ENCODE data around the gene IL15RA. TPM values are rescaled to one million over a fixed set of nuclear protein-coding genes. Genes with fewer than 3 reads are reported as not detected.

IL15RA gene
- polyA plus RNA-seq, 4 donors = 2.5 to 32.1 (median 12.1) TPM

DNA sequence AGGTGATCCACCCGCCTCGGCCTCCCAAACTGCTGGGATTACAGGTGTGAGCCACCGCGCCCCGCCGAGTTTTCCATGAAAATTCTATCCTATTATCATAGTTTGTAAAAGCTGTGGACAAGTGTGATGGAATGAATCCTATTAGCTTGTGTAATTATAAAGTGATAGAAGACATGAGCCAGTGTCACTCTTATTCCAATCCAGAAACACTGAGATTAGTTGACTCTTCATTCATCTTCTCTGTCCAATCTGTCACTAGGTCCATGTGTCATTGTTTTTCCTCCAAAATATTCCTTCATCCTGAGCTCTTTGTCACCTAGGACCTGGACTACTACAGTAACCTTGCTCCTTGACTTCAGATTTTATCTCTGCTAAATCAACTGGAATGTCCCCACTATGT, 73.8 kb downstream of the IL15RA start:
- FAIRE-seq = no peak

DNA sequence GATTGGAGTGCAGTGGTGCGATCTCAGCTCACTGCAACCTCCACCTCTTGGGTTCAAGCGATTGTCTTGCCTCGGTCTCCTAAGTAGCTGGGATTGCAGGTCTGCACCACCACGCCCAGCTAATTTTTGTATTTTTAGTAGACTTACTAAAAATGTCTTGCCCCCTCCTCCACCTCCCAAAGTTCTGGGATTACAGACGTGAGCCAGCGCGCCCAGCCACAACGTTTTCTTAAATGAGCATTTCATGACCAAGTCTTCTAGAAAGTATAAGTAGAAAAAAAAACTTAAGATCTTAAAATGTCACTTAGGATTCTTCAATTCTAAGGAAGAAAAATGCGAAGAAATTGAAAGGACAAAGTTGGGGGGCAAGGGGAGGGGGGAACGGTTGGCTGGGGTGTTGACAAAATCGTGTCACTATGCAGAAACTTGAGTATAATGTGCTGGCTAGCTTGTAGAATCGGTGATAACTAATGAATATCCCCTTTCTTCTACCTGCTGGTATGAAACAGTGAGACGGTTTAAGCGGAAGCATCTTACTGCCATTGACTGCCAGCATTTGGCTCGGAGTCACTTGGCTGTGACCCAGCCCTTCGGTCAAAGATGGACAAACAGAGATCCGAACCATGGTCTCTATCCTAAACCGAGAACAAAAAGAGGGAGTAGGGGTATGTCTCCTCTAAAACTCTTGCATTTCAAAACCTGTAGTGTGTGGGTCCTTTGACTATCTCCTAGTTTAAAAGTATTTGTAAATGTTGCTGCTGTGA, 74.7 kb downstream of the IL15RA start:
- peaks cover 0 to 9% of the 10 kb centered on the region in 2 donors for H3K9me3 ChIP-seq (ENCODE audit: control insufficient read depth in 2 of 2, insufficient read depth in 1 of 2, low read depth in 1 of 2, low read length in 1 of 2)
- no peak overlapping the region for H3K27ac ChIP-seq (ENCODE audit: low read depth in 1 of 3, low read length in 2 of 3)
- no peaks in the 10 kb centered on the region for H3K27me3 ChIP-seq (ENCODE audit: control insufficient read depth in 3 of 3, insufficient read depth in 3 of 3, low read length in 3 of 3)
- no peaks in the 10 kb centered on the region for H3K4me1 ChIP-seq (ENCODE audit: control insufficient read depth in 3 of 3, insufficient read depth in 2 of 3, low read depth in 1 of 3, low read length in 2 of 3)
- 93 to 96% (median 95%) methylated on average over 18 of the region's 18 CpGs for WGBS, 3 donors
- peaks cover 0 to 35% (median 3%) of the 10 kb centered on the region in 3 donors for H3K36me3 ChIP-seq (ENCODE audit: control insufficient read depth in 3 of 3, insufficient read depth in 2 of 3, low read depth in 1 of 3, low read length in 3 of 3)
- FAIRE-seq = no peak
- H3K4me3 ChIP-seq (ENCODE audit: low read depth in 1 of 3, low read length in 3 of 3) = no peak overlapping the region
- DNase-seq = no peak

More for the DNA sequence above, 73.8 kb downstream of the IL15RA start:
- Histone ChIP-seq H3K27ac (ENCODE audit: low read depth in 1 of 3, low read length in 2 of 3) (no peak overlapping the region), H3K9me3 (ENCODE audit: control insufficient read depth in 2 of 2, insufficient read depth in 1 of 2, low read depth in 1 of 2, low read length in 1 of 2) (peaks cover 0 to 2% of the 10 kb centered on the region in 2 donors), H3K36me3 (ENCODE audit: control insufficient read depth in 3 of 3, insufficient read depth in 2 of 3, low read depth in 1 of 3, low read length in 3 of 3) (peaks cover 0 to 29% (median 3%) of the 10 kb centered on the region in 3 donors), H3K4me3 (ENCODE audit: low read depth in 1 of 3, low read length in 3 of 3) (no peak overlapping the region), H3K4me1 (ENCODE audit: control insufficient read depth in 3 of 3, insufficient read depth in 2 of 3, low read depth in 1 of 3, low read length in 2 of 3) (no peaks in the 10 kb centered on the region), H3K27me3 (ENCODE audit: control insufficient read depth in 3 of 3, insufficient read depth in 3 of 3, low read length in 3 of 3) (no peaks in the 10 kb centered on the region)
- 96 to 99% (median 98%) methylated on average over 6 of the region's 6 CpGs for WGBS, 3 donors
- DNase-seq = no peak

Other genes with a start within 250 kb of the IL15RA start
- gene GDI2, start 164.1 kb downstream of the IL15RA start, polyA plus RNA-seq = 100 to 1,000 TPM; 226 to 322 (median 241) TPM
- gene ANKRD16, start 87.7 kb downstream of the IL15RA start, polyA plus RNA-seq = 1 to 10 TPM; 3.2 to 7.4 (median 5.0) TPM
- gene FBH1, start 87.3 kb downstream of the IL15RA start, polyA plus RNA-seq = 10 to 100 TPM; 38.8 to 89.9 (median 67.5) TPM
- 1 to 10 TPM in 2 of 4 donors, under 1 TPM in 1, not detected in 1; 0.43 to 2.1 (median 1.1) TPM for gene IL2RA, start 84.8 kb upstream of the IL15RA start, polyA plus RNA-seq
- gene RBM17, start 111.5 kb upstream of the IL15RA start, polyA plus RNA-seq = 100 to 1,000 TPM in 1 of 4 donors, 10 to 100 TPM in 3; 45.7 to 102 (median 73.9) TPM
- gene PFKFB3, start 225.4 kb upstream of the IL15RA start, polyA plus RNA-seq = 10 to 100 TPM in 3 of 4 donors, 1 to 10 TPM in 1; 5.5 to 28.4 (median 13.5) TPM